Loucy (cell line): ENCODE measurements around the gene DLG2.
A peak's percentile ranks its signal among the peaks of the same experiment; 100 is the strongest.

ENCODE experiments used
- H2AFZ ChIP-seq: fragments of 200-600 bp; sonication (generic); 2 replicates; pipeline ENCODE4 v1.6.0; 2016; ENCODE audit warnings: antibody characterized with exemption, mild to moderate bottlenecking, low read length, moderate library complexity
- H3F3A ChIP-seq: fragments of 200-600 bp; 2 replicates; pipeline ENCODE4 v1.6.0; 2016; ENCODE audit warnings: antibody characterized with exemption, low read depth, mild to moderate bottlenecking
- H3K27me3 ChIP-seq: fragments of 200-600 bp; sonication (generic); 2 replicates; pipeline ENCODE4 v1.6.1; 2014; ENCODE audit warnings: low read length, mild to moderate bottlenecking; ENCODE audit not compliant: insufficient read depth, poor library complexity, severe bottlenecking
- H3K36me3 ChIP-seq: fragments of 200-600 bp; sonication (generic); 2 replicates; pipeline ENCODE4 v1.6.1; 2016; ENCODE audit warnings: low read length; ENCODE audit not compliant: insufficient read depth
- H3K4me1 ChIP-seq: fragments of 200-600 bp; sonication (generic); 2 replicates; pipeline ENCODE4 v1.5.1; 2014; ENCODE audit warnings: low read length, mild to moderate bottlenecking; ENCODE audit not compliant: insufficient read depth, poor library complexity, severe bottlenecking
- H3K4me2 ChIP-seq: fragments of 200-600 bp; sonication (generic); 2 replicates; pipeline ENCODE4 v1.6.0; 2014; ENCODE audit warnings: antibody characterized with exemption, low read length, low read depth, mild to moderate bottlenecking; ENCODE audit not compliant: poor library complexity, severe bottlenecking
- H3K4me3 ChIP-seq: fragments of 200-600 bp; sonication (generic); 2 replicates; pipeline ENCODE4 v1.5.1; 2014; ENCODE audit warnings: low read length, mild to moderate bottlenecking, mixed read lengths; ENCODE audit not compliant: poor library complexity, severe bottlenecking
- H3K79me2 ChIP-seq: fragments of 200-600 bp; sonication (generic); 2 replicates; pipeline ENCODE4 v1.6.1; 2014; ENCODE audit warnings: low read length; ENCODE audit not compliant: insufficient read depth
- H3K9ac ChIP-seq: fragments of 200-600 bp; sonication (generic); 2 replicates; pipeline ENCODE4 v1.6.0; 2014; ENCODE audit warnings: mild to moderate bottlenecking, low read depth, low read length, moderate library complexity; ENCODE audit not compliant: poor library complexity, severe bottlenecking
- H3K9me2 ChIP-seq: fragments of 200-600 bp; sonication (generic); replicated peaks from 2 replicates; pipeline ENCODE4 v1.6.1; 2016; ENCODE audit warnings: low read depth, low read length, mixed read lengths
- H3K9me3 ChIP-seq: fragments of 200-600 bp; sonication (generic); 2 replicates; pipeline ENCODE4 v1.6.1; 2014; ENCODE audit warnings: mild to moderate bottlenecking, antibody characterized with exemption, low read length, low read depth; ENCODE audit not compliant: insufficient read depth
- H4K20me1 ChIP-seq: fragments of 200-600 bp; sonication (generic); 2 replicates; pipeline ENCODE4 v1.6.0; 2014; ENCODE audit warnings: antibody characterized with exemption, low read length, mild to moderate bottlenecking; ENCODE audit not compliant: insufficient read depth, poor library complexity, severe bottlenecking
- CTCF ChIP-seq: fragments of 200-600 bp; sonication (generic); conservative IDR thresholded peaks from 2 replicates; pipeline ENCODE4 v1.5.1; 2014; ENCODE audit warnings: mild to moderate bottlenecking, antibody characterized with exemption, low read length
- EZH2phosphoT487 ChIP-seq: fragments of 200-600 bp; IDR thresholded peaks from 2 replicates; pipeline ENCODE4 v1.6.1; 2018; ENCODE audit warnings: antibody characterized with exemption, mild to moderate bottlenecking, moderate library complexity, borderline replicate concordance

DLG2 gene

GRCh38 chr11:84804041-84804440 lies 823.1 kb downstream of the DLG2 start:
- no peaks in the 10 kb centered on the region for H3K9me2 ChIP-seq
- H4K20me1 ChIP-seq, result no peaks in the 10 kb centered on the region
- no peaks in the 10 kb centered on the region for H3K36me3 ChIP-seq
- H3K9me3 ChIP-seq, result peaks cover 13% of the 10 kb centered on the region; the same call in 1 of the 2 replicates
- no peak overlapping the region for H3K4me2 ChIP-seq
- no peaks in the 10 kb centered on the region for H3F3A ChIP-seq
- no peaks in the 10 kb centered on the region for H3K79me2 ChIP-seq
- H3K9ac ChIP-seq, result no peak overlapping the region
- TF ChIP-seq CTCF (no peak), EZH2phosphoT487 (no peak)
- no peak overlapping the region for H2AFZ ChIP-seq
- H3K4me3 ChIP-seq, result no peak overlapping the region
- H3K27me3 ChIP-seq, result no peaks in the 10 kb centered on the region
- no peaks in the 10 kb centered on the region for H3K4me1 ChIP-seq

- Histone ChIP-seq H4K20me1 (no peaks in the 10 kb centered on the region), H3K9ac (no peak overlapping the region), H3K36me3 (no peaks in the 10 kb centered on the region), H2AFZ (no peak overlapping the region), H3K4me2 (no peak overlapping the region), H3K4me1 (no peaks in the 10 kb centered on the region), H3K9me3 (0 out of 2 replicates have a peak, but pooled peaks cover 2% of the 10 kb centered on the region), H3F3A (no peaks in the 10 kb centered on the region), H3K79me2 (no peaks in the 10 kb centered on the region), H3K4me3 (no peak overlapping the region), H3K9me2 (no peaks in the 10 kb centered on the region), H3K27me3 (no peaks in the 10 kb centered on the region)
- TF ChIP-seq CTCF (peak; percentile 41), EZH2phosphoT487 (no peak)
Measured at GRCh38 chr11:84800755-84801346, 826.3 kb downstream of the DLG2 start.

- Histone ChIP-seq H3K79me2 (no peaks in the 10 kb centered on the region), H3K36me3 (no peaks in the 10 kb centered on the region), H3F3A (no peaks in the 10 kb centered on the region), H2AFZ (no peak overlapping the region), H3K9ac (no peak overlapping the region), H4K20me1 (no peaks in the 10 kb centered on the region), H3K4me1 (no peaks in the 10 kb centered on the region), H3K9me3 (no peaks in the 10 kb centered on the region), H3K4me2 (no peak overlapping the region), H3K27me3 (no peaks in the 10 kb centered on the region), H3K9me2 (no peaks in the 10 kb centered on the region), H3K4me3 (no peak overlapping the region)
- TF ChIP-seq CTCF (no peak), EZH2phosphoT487 (no peak)
Measured at GRCh38 chr11:84799112-84799511, 828.0 kb downstream of the DLG2 start.
